CD4-positive, alpha-beta T cell treated with Interferon alpha-2 for 1 hour (primary cell): ENCODE measurements around the gene TMEM132D.

Experiments
- DNase-seq, 2 donors: peaks; one replicate each; pipeline ENCODE4 v3.0.0-alpha.2; 2020 to 2022

TMEM132D gene

DNA sequence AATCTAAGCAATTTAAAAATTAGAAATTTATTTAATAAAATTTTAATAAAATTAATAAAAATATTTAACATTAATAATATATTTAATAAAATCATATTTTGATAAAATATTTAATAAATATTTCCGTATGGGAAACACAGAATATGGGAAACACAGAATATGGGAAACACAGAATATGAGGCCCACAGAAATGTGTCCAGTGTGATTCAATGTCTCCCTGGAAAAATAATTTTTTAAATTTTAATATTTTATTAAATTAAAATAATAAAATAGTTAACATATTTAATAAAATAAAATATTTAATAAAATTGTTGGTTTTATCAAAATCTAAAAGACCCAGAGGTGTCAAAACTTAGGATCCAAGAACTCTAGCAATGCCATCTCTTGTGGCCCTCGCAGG, 186.4 kb downstream of the TMEM132D start:
- DNase-seq, result no peak

DNA sequence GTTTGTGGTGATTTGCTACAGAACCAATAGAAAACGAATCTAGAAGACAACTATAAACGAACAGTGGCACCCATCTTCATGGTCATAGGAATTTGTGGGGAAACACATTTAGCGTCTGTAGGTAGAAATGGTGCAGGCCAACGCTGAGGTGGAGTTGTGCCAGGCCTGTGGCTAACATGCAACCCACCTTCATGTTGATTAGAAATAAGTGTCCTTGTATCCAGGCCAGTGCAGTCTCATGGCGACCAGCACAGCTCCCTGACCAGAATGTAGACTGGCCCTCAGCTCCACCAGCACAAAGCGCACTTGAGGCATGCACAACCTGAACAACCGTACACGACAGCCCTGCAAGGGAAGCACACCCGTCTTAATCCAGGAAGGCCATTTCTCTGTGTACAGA, 187.0 kb downstream of the TMEM132D start:
- DNase-seq, result no peak

DNA sequence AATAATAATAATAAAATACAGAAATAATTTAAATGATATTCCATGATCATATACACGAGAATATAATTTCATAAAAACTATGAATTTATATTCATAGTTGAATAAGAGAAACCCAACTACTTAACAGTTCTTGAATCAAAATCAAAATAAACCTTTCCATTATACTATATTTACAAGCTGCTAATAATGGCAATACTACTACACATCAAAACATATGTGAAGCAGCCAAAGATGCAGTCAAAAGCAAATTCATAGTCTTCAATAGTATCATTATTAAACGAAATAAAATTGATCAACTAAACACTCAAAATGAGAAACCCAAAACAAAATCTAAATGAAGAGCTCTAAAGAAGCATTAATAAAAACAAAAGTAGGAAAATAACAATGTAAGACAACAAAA, 197.1 kb downstream of the TMEM132D start:
- DNase-seq, result no peak

DNA sequence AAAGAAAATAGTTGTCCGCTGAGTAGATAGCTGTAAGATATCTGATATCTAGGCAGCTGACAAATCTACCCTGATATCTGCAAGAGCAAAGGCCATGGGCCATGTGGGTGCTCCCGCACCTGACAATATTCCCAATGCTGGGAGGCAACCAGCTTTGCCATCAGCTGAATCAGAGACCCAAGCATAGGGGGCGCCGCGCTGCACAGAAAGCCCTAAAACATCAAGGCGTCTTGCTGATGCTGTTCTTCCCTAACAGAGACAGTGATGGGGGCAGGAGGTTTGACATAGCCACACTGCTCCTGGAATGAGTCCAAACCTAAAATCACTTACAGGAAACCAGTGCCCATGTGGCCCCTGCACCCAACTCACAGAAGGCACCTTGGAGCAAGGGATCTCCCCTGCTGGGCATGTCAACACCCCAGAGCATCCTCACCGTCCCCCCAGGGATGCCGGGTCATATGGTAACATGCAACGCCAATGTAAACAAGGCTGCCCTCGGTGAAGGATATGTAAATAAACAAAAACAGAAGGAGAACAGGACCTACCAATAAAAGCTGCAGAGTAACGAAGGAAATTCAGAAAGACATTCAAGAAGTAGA, 199.5 kb downstream of the TMEM132D start:
- DNase-seq, result no peak

DNA sequence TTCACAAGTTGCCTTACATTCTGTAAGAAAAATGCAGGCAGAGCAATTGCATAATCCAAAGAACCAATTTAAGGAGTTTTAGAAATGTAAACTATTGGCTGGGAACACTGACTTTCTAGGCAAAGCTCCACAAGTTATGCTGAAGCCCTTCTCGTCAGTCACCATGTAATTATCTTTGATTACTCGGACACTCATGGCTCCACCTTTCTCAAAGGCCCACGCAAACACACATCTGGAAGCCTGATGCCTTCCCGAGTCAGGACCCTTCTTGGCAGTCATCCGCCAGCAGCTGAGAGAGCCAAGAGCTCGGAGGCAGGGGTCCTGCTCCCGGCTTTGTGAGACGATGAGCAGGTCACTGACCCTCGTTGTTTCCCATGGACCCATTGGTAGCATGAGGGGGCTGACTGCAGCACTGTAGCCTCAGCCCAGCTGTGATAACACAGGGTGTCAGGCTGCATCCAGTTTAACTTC, 202.2 kb downstream of the TMEM132D start:
- DNase-seq, result no peak

DNA sequence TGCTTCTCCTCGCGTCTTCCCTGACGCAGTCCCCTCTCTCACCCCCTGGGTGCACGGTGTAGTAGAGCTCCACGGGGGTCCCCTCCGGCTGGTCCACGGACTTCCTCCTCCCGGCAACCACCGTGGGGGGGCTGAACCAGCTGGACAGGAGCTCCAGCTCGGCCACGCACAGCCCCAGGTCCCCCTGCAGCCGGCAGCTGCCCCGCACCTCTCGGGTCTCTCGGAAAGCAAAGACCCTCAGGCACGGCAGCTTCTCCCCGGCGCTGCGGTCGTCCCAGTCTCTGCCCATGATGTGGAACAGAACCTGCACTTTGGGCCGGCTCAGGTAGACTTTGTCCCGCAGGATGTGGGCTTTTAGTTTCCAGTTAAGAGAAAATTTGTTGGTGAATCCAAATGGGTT, 203.8 kb downstream of the TMEM132D start:
- DNase-seq, result no peak

DNA sequence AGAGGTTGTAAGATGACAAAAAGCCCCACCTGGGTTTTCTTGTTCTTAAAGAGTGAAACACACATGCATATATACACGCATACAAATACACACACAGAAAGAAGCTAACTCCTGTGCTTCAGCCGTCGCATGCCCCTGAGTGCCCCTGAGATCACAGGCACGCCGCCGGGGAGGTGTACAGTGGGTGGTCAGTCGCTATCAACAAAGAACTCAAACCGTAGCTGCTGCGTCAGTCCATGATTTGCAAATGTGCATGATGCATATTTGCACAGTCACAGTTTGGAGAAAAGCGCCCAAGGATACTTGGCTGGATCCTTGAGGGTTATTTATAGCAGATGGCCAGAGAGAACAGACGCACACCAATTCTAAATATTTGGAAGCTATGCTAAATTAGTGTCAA, 206.9 kb downstream of the TMEM132D start:
- no peak for DNase-seq

DNA sequence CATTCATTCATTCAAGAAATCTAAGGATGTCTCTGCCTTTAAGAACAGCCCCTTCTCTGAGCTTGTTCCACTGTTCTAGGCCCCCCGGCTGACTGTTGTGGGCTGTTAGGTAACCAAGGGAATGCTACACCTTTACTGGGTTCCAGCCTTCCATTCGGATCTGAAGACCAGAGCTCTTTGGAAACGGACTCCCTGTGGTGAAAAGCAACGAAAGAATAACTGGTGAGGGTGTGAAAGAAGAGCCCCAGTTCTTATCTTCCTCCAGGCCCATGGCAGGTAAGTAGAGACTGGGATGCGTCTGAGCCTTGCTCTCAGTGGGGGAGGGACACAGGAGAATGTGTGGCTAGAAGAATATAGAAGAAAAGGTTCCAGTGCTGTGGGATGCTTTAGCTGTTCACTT, 207.4 kb downstream of the TMEM132D start:
- no peak for DNase-seq

DNA sequence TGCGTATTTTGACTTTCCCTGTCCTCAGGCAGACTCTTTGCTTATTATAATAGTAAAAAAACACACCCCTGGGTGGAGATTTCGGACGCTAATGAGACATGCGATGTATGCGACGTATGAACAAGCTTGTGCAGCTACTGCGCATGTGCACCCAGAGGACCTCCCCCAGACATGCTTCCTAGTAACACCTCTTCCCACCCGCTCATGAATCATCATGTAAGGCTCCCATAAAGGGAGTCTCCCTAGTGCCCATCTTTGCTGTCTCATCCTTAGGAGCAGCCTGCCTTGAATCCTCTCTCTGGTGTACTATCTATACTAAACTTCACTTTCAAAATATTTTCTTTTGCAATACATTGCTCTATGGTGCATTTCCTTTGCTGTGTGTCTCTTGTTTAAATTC, 210.1 kb downstream of the TMEM132D start:
- no peak for DNase-seq

DNA sequence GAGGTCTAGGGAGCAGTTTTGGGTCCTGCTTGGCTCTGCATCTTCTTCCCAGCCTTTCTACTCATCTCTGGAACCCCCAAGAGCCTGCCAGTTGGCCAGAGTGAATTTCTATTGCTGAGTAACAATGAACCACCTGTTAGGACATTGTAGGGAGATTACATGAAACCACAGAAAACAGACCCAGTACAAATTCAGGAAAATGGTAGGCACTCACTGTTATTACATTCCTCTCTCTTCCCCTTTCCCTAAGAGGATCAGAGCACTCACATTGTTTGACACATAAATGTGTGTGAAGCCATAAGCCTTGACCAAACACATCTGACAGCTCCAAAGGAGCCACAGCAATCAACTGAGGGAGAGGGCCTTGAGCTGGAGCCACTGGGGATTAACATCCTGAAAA, 216.1 kb downstream of the TMEM132D start:
- DNase-seq, result no peak

DNA sequence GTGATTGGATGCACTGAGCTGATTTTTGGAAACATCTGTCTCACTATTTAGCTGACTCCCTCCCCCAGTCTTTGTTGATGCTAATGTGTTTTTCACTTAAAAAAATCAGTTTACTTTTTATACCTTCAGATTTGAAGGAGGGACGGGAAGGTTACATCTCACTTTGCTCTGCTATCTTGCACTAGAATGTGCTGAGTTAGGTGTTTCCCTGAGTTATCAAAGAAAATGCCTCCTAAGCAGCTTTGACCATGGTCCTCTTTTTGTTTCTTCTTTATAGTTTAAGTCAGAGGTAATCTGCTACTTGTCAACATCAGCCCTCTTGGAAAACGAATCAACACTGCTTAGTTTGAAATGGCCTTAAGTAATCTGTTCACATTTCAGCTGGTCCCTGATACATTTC, 222.0 kb downstream of the TMEM132D start:
- DNase-seq, result no peak

DNA sequence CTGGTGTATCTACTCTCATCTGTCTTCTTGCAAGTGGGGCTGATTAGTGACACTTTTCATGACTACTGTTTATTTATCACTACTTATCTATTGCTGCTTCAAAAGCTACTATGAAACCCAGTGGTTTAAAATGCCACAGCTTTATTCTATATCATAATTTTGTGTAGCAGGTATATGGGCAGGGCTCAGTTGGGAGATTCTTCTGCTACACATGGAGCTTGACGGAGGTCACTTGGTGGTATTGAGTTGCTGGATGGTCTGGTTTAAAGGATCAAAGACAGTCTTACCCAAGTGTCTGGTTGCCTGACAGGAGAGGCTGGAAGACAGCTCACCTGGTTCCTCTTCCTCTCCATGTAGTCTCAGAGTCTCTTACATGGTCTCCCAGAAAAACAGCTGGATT, 222.7 kb downstream of the TMEM132D start:
- no peak for DNase-seq

DNA sequence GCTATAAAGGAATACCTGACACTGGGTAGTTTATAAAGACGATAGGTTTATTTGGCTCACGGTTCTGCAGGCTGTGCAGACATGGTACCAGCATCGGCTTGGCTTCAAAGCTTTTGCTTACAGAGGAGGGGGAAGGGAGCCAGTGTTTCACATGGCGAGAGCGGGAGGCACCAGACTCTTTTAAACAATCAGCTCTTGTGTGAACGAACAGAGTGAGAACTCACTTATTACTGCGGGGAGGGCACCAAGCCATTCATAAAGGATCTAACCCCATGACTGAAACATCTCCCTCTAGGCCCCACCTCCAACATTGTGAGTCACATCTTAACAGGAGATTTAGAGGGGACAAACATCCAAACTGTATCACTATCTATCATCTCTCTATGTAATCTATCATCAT, 227.4 kb downstream of the TMEM132D start:
- DNase-seq, result no peak

DNA sequence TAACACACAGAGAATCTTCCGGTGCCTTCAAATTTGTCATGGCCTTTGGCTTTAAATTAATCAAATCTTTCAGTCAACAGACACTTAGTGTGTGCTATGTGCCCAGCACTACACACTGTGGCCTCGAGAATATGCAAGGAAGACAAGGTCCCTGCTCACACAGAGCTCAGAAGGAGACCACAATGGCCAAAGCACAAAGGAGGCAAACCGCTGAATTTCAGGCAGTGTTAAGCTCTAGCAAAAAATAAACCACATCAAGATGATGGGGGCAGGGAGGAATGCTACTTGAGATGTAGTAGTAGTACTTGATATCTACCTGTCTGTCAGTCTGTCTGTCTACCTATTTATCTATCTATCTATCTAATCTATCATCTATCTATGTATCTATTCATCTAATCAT, 227.9 kb downstream of the TMEM132D start:
- no peak for DNase-seq

DNA sequence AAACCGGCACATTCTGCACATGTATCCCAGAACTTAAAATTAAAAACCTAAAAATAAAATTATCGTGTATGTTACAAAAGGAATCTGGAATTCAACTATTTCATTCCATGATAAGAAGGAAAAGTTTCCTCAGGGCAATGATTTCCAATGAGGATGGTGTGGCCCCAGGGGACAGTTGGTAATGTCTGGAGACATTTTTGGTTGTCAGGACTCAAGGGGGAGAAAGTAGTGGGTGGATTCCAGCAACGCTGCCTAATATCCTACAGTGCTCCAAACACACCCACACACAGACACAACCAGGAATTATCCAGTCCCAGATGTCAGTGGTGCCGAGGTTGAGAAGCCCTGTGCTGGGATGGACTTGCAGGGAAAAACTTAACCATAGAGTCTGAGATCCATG, 228.3 kb downstream of the TMEM132D start:
- no peak for DNase-seq

DNA sequence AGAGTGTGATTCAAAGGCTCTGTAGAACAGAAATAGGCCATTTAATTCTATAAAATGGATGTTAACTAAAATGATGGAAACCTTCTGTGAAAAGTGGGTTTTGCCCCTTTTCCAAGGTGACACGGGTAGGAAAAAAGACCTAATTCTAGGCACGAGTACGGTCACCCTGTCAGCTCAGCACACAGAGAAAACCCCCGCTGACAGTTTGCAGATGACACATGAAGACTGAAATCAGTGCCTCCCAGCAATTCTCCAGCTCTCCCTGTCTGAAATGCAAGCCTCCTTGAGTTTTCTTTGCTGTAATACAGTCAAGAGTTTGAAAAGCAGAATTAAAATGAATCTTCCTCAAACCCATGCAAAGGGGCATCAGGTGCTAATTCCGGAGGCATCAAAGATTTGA, 230.0 kb downstream of the TMEM132D start:
- no peak for DNase-seq

DNA sequence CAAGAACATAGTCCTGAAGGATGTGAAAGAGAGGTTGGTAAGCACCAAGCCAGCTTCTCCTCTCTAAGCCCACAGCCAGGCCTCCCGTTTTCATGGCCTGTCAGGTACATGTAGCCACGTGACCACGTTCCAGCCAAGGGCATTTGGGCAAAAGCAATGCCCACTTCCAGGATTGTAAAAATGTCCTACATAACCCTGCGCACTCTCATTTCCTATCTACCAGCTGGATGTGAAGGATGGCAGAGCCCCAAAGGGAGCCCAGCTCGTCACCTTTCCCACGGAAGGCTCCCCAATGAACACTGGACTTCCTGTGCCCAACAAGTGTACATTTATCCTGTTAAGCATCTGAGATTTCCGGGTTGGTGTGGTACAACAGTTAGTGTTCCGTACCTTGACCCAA, 231.7 kb downstream of the TMEM132D start:
- DNase-seq, result no peak

DNA sequence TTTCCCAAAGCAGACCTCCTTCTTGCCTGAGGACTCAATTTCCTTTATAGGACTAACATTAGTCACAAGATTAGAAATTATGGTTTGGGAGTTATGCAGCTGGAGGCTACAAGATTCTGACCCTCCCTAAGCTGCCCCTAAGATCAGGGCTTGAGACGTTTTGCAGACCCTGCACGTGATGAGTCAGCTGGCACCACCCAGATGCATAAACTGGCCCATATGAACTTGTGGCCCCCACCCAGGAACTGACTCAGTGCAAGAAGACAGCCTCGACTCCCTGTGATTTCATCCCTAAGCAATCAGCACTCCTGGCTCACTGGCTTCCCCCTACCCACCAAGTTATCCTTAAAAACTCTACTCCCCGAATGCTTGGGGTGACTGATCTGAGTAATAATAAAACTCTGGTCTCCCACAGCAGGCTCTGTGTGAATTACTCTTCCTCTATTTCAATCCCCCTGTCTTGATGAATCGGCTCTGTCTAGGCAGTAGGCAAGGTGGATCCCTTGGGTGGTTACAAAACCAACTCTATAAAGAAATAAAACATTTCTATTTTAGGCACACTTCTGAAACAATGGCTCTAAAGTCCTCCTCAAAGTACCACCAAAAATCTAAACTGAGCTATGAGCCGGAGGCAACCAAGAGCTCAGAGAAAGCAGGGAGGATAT, 233.4 kb downstream of the TMEM132D start:
- no peak for DNase-seq

DNA sequence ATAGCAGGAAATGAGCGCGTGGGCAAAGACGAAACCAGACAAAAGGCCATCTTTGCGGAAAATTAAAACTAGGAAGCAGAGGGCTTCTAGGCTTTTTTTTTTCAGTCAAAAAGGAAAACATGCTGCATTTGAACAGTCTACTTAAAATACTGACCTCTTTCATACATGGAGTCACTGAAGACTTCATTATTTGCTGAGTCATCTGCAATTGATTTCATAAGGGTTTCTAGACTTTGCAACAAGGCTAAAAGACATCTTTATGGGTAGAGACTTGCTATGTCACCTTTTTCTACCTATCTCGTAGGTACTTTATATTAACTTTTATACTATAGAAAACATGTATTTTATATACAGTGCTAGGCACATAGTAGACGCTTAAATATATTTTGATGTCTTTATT, 238.4 kb downstream of the TMEM132D start:
- no peak for DNase-seq

DNA sequence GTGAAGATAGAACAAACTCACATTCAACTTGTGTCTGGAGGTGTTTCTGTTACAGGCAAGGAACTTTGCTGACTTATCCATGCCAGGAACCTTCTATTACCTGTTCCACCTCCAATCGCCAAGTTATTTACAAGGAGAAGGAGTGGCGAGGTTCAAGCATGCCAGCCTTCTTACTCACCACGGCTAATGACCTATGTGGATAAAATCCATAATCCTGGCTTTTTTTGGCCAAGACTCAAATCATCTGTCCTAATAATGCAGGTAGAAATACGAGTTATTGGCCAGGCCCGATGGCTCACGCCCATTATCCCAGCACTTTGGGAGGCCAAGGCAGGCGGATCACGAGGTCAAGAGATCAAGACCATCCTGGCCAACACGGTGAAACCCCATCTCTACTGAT, 241.6 kb downstream of the TMEM132D start:
- no peak for DNase-seq

DNA sequence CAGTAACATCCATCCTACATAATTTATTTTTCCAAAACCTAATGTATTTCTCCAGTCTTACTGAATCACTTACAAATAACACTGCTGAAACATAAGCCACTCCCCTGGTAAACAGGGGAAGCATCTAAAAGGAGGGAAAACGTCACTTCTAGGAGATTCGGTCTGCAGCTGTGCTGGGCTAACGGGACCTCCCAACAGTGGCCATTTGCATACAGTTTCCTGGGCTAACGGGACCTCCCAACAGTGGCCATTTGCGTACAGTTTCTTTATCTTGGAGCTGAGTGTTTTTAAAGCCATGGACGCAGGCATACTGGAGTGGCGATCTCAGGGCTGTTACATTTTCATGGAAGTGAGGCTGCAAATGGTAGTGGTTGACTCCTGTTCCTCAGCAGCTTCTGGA, 242.9 kb downstream of the TMEM132D start:
- DNase-seq, result no peak

DNA sequence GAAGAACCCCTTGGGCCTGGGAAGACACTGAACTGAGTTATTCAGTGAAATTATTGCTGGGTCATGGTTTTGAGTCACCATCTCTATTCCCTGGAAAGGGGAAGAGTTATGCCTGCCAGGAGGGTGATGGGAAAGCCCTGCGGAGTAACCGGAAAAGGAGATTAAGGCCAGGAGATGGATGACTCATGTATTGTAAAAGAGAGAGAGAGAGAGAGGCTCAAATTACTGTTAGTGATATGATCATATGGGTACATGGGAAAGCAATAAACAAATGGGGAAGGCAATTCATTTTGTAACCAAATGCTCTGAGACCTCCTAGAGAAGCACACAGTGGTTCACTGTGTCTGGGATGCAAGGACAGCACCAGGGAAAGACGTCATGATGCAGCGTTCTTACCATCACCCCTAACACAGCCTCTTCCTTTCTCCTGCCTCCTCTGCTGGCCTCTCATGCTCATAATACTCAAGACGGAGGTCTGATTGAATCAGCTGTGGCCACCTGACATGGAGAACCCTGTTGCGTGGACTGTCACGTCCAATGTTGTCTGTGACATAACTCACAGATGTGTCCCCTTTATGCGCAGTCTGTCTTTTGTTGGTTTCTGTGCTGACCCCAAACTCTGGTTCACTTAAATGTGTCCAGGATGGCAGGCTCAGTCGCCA, 243.7 kb downstream of the TMEM132D start:
- DNase-seq, result no peak

DNA sequence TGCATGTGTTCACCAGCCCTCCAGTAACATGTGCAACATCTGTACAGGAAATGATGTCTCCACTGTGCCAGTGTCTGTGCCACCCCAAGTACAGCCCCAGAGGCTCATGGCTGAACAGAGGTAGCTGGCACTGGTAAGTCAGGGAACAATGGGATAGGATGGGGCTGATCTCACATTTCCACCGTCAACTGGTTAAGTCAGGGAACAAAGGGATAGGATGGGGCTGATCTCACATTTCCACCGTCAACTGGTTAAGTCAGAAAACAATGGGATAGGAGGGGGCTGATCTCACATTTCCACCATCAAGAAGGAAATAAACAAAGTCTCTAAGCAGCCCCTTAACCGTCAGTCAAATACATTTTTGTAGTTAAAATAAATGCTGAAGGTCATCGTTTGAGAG, 246.6 kb downstream of the TMEM132D start:
- no peak for DNase-seq

DNA sequence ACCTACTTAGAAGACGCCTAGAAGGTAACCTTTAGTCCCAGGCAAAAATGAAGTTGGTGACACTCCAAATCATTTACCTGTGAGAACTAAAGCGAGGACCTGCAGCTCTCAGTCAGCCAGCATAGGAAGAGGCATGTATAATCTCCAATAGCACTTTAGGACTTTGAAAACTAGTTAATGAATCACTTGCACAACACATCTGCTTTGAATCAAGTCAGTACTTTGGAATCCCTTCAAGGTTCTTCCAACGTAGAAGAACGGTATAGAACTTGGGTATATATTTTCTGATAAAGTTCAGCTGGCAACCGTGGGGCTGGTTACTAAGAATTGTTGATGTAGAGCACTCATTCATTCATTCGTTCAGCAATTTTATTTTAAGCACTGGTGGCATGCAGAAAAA, 251.9 kb downstream of the TMEM132D start:
- no peak for DNase-seq

DNA sequence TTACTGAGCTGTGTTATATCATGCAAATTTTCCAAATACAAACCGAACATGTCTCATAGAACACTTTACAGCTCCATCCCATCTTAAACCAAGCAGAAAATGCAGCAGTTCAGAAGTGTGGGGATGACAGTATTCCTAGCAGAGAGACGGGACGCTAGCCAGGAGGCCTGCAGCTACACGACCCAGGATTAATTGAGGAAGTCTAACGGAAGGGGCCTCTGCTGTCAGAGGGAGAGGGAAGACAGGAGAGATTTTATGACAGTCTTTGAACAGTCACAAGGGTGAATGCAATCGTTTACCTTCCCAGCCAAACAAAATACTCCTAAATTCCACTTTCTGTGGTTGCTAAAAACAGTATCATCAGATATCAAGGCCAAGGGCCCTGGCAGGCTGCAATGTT, 261.9 kb downstream of the TMEM132D start:
- no peak for DNase-seq
